Measurements from ENCODE around the gene LBHD1. TPM values are rescaled to one million over a fixed set of nuclear protein-coding genes. Genes with fewer than 3 reads are reported as not detected.

LBHD1 gene
- total and polyA plus RNA-seq, 7 donors, result 2.0 to 12.9 (median 3.9) TPM

GRCh38 chr11:62715150-62716130 is 43.4 kb upstream of the LBHD1 start:
- Histone ChIP-seq H3K27ac (no peak overlapping the region), H3K4me1 (peaks cover 0 to 4% (median 2%) of the 10 kb centered on the region in 4 donors)
- intact Hi-C loops (cut with DNase I), result no loop called here

GRCh38 chr11:62713343-62713742 is 41.3 kb upstream of the LBHD1 start:
- Histone ChIP-seq H3K9me3 (no peaks in the 10 kb centered on the region), H3K27me3 (no peaks in the 10 kb centered on the region), H3K4me1 (peaks cover 0 to 17% (median 14%) of the 10 kb centered on the region in 4 donors), H3K36me3 (peaks cover 45 to 80% (median 60%) of the 10 kb centered on the region in 4 donors), H3K4me3 (no peak overlapping the region), H3K27ac (peak overlapping the region in 1 of 4 donors; percentile 14)
- 26 to 73% methylated on average over 2 of the region's 2 CpGs for WGBS, 2 donors
- TF ChIP-seq EP300 (IDR thresholded peaks at IDR 0.05) (no peak), CTCF (IDR thresholded peaks at IDR 0.05) (no peak), POLR2A (IDR thresholded peaks at IDR 0.05) (no peak), POLR2AphosphoS5 (IDR thresholded peaks at IDR 0.05) (no peak)
- intact Hi-C loops (cut with DNase I), result no loop called here
- no peak for DNase-seq

More at GRCh38 chr11:62715150-62716130, 43.4 kb upstream of the LBHD1 start:
- DNase-seq, result no peak
- 90 to 93% methylated on average over 24 of the region's 24 CpGs for WGBS, 2 donors
- no peak for TF ChIP-seq CTCF (IDR thresholded peaks at IDR 0.05)
- TF ChIP-seq POLR2A (IDR thresholded peaks at IDR 0.05), result no peak
- TF ChIP-seq POLR2AphosphoS5 (IDR thresholded peaks at IDR 0.05), result no peak
- no peak for TF ChIP-seq EP300 (IDR thresholded peaks at IDR 0.05)
- H3K4me3 ChIP-seq, result no peak overlapping the region
- no peaks in the 10 kb centered on the region for H3K27me3 ChIP-seq
- no peaks in the 10 kb centered on the region for H3K9me3 ChIP-seq
- peaks cover 65 to 99% (median 78%) of the 10 kb centered on the region in 4 donors for H3K36me3 ChIP-seq

- H3K27me3 ChIP-seq, result no peaks in the 10 kb centered on the region
- DNase-seq, result no peak
- H3K9me3 ChIP-seq, result no peaks in the 10 kb centered on the region
- H3K4me1 ChIP-seq, result peaks cover 0 to 18% (median 17%) of the 10 kb centered on the region in 4 donors
- intact Hi-C loops (cut with DNase I), result no loop called here
- peak overlapping the region in 1 of 4 donors; percentile 14 for H3K27ac ChIP-seq
- peaks cover 41 to 75% (median 55%) of the 10 kb centered on the region in 4 donors for H3K36me3 ChIP-seq
- 20 to 53% methylated on average over 3 of the region's 3 CpGs for WGBS, 2 donors
- no peak overlapping the region for H3K4me3 ChIP-seq
- TF ChIP-seq CTCF (IDR thresholded peaks at IDR 0.05) (no peak), POLR2AphosphoS5 (IDR thresholded peaks at IDR 0.05) (no peak), POLR2A (IDR thresholded peaks at IDR 0.05) (no peak), EP300 (IDR thresholded peaks at IDR 0.05) (no peak)
These were observed 40.8 kb upstream of the LBHD1 start for GRCh38 chr11:62712861-62713260.

- H3K36me3 ChIP-seq, result peaks cover 36 to 70% (median 50%) of the 10 kb centered on the region in 4 donors
- intact Hi-C loops (cut with DNase I), result no loop called here
- TF ChIP-seq POLR2A (IDR thresholded peaks at IDR 0.05) (no peak), CTCF (IDR thresholded peaks at IDR 0.05) (no peak), EP300 (IDR thresholded peaks at IDR 0.05) (no peak), POLR2AphosphoS5 (IDR thresholded peaks at IDR 0.05) (no peak)
- no peak for DNase-seq
- 77% methylated on average over 6 of the region's 6 CpGs for WGBS, 2 donors
- no peak overlapping the region for H3K27ac ChIP-seq
- no peak overlapping the region for H3K4me3 ChIP-seq
- no peaks in the 10 kb centered on the region for H3K27me3 ChIP-seq
- H3K9me3 ChIP-seq, result no peaks in the 10 kb centered on the region
- H3K4me1 ChIP-seq, result peaks cover 0 to 18% (median 18%) of the 10 kb centered on the region in 4 donors
These were observed 40.3 kb upstream of the LBHD1 start for GRCh38 chr11:62712276-62712812.

Measured in sigmoid colon (tissue), 7 donors.